DOHH2 (cell line): Measurements from ENCODE around the gene CEP295NL.

Experiments
- EZH2phosphoT487 ChIP-seq: fragments of 200-600 bp; sonication (generic); IDR thresholded peaks from 2 replicates; pipeline ENCODE4 v1.6.1; 2017; ENCODE audit warnings: borderline replicate concordance, mild to moderate bottlenecking, antibody characterized with exemption, low read length, moderate library complexity, mixed read lengths
- TF ChIP-seq, protein P1 (sequence below): fragments of 200-600 bp; sonication (generic); IDR thresholded peaks from one replicate; pipeline ENCODE4 v1.5.1; 2014; ENCODE audit warnings: antibody characterized with exemption, mild to moderate bottlenecking, low read depth, low read length; ENCODE audit not compliant: poor library complexity, severe bottlenecking

DNA sequence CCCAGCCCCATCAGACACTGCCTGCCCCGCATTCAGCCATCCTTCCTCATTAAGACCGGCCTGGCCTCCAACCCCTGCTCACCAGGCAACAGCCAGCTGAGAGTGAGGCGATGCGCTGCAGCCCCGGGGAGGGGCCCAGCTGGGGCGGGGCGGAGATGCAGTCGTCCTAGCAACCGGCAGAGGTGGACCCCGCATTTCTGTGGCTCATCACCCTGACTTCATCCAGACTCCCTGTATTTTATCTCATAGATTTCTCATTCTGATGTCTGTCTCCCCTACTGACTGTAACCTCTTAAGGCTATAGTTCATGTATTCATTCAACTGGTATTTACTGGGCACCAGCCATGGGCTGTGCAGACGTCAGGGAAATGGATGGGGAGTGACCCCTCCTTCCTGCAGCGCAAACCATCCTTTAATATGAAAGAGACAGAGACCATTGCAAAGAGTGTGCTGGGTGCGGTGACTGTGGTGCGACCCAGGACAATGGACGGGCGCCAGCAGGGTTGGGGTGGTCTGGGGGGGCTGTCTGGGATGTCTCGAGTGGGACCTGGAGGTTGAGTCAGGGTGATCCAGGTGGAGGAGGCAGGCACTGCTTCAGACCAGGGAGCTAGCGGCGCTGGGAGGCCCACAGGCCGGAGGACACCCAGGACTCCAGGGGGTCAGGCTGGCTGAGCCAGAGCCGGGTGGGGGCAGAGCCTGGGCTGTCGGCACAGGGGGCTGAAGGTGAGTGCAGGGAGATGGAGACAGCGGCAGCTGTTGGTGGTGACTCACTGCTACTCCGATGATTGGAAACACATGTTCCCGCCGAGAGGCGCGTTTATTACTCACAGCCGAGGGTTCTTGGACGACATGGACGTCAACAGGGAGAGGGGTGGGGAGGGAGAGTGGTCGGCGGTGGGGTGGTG is 32.7 kb upstream of the CEP295NL start:
- TF ChIP-seq, protein P1, sequence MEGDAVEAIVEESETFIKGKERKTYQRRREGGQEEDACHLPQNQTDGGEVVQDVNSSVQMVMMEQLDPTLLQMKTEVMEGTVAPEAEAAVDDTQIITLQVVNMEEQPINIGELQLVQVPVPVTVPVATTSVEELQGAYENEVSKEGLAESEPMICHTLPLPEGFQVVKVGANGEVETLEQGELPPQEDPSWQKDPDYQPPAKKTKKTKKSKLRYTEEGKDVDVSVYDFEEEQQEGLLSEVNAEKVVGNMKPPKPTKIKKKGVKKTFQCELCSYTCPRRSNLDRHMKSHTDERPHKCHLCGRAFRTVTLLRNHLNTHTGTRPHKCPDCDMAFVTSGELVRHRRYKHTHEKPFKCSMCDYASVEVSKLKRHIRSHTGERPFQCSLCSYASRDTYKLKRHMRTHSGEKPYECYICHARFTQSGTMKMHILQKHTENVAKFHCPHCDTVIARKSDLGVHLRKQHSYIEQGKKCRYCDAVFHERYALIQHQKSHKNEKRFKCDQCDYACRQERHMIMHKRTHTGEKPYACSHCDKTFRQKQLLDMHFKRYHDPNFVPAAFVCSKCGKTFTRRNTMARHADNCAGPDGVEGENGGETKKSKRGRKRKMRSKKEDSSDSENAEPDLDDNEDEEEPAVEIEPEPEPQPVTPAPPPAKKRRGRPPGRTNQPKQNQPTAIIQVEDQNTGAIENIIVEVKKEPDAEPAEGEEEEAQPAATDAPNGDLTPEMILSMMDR = no peak
- no peak for TF ChIP-seq EZH2phosphoT487
